Lung (tissue), 12 donors: ENCODE results near the gene HEATR9. TPM values are rescaled to one million over a fixed set of nuclear protein-coding genes. Genes with fewer than 3 reads are reported as not detected.

Experiments
- ATAC-seq: fragments of 200-7000 bp; cut with Tn5 transposase; one replicate; pipeline ENCODE4 v1.9.1; 2020; ENCODE audit warnings: moderate number of reproducible peaks; ENCODE audit not compliant: insufficient read depth, low FRiP score
- DNase-seq, 3 donors: peaks; one replicate each; pipeline ENCODE4 v3.0.0-alpha.2; 2013 to 2017
- H3K27ac ChIP-seq, 2 donors: one replicate each; pipeline ENCODE4 v1.5.1; 2013; ENCODE audit warnings: mild to moderate bottlenecking in 2 of 2, moderate library complexity in 2 of 2, control low read depth in 1 of 2, inconsistent platforms in 1 of 2, low read depth in 1 of 2, low read length in 1 of 2
- H3K27me3 ChIP-seq, 3 donors: one replicate each; pipeline ENCODE4 v1.5.1; 2013; ENCODE audit warnings: low read length in 2 of 3; ENCODE audit not compliant: control insufficient read depth in 3 of 3, insufficient read depth in 3 of 3
- H3K36me3 ChIP-seq, 4 donors: one replicate each; pipeline ENCODE4 v1.5.1; 2013; ENCODE audit warnings: low read length in 4 of 4, mild to moderate bottlenecking in 1 of 4, moderate library complexity in 1 of 4; ENCODE audit not compliant: control insufficient read depth in 4 of 4, insufficient read depth in 4 of 4
- H3K4me1 ChIP-seq, 5 donors: one replicate each; pipeline ENCODE4 v1.5.1; 2013; ENCODE audit warnings: low read length in 5 of 5, mild to moderate bottlenecking in 2 of 5, moderate library complexity in 1 of 5; ENCODE audit not compliant: control insufficient read depth in 5 of 5, insufficient read depth in 5 of 5
- H3K4me3 ChIP-seq: one replicate; pipeline ENCODE4 v1.5.1; 2013; ENCODE audit warnings: mild to moderate bottlenecking, control low read depth, moderate library complexity
- H3K9ac ChIP-seq, 2 donors: one replicate each; pipeline ENCODE4 v1.5.1; 2013; ENCODE audit warnings: low read length in 2 of 2, control low read depth in 1 of 2; ENCODE audit not compliant: insufficient read depth in 1 of 2
- H3K9me3 ChIP-seq, 4 donors: one replicate each; pipeline ENCODE4 v1.5.1; 2013; ENCODE audit warnings: low read length in 3 of 4, mild to moderate bottlenecking in 1 of 4, moderate library complexity in 1 of 4; ENCODE audit not compliant: control insufficient read depth in 4 of 4, insufficient read depth in 3 of 4
- CTCF ChIP-seq: IDR thresholded peaks from 2 replicates; pipeline ENCODE4 v1.5.1; 2012; ENCODE audit warnings: mild to moderate bottlenecking; ENCODE audit errors: control extremely low read depth, extremely low read depth
- WGBS, 2 donors: extraction: QIAGEN DNeasy Blood & Tissue Kit; methylation state at CpG; one replicate each; pipeline ENCODE4 v1.1.7; 2013; 5-methylcytosine and 5-hydroxymethylcytosine counted together
- polyA plus RNA-seq, 2 donors: library from polyadenylated mRNA; stranded (reverse); fragments of 200-250 nt; gene quantifications; one replicate each; pipeline ENCODE4 v1.2.1, GENCODE V29; 2013
- total RNA-seq, 2 donors: library from RNA; depleted of rRNA in 1 of 2; stranded (reverse); fragments of >200 nt in 1 of 2; gene quantifications; one replicate each; pipeline ENCODE4 v1.2.1, GENCODE V29; 2014 to 2021
- donor health status: control.
- donor health status: control.
- donor health status: Bipolar disorder and iron deficiency.
- donor health status: healthy.
- donor health status: DM: yes; HTN: yes; CAD: no.

HEATR9 gene
- total and polyA plus RNA-seq, 4 donors, result 0.05 to 0.17 TPM; not detected in 2

- ATAC-seq, result no peak
- TF ChIP-seq CTCF, result no peak
- WGBS, 2 donors, result 96 to 99% methylated on average over 5 of the region's 5 CpGs
Measured at GRCh38 chr17:35842239-35842638, 26.5 kb downstream of the HEATR9 start.

GRCh38 chr17:35841505-35841904, 27.2 kb downstream of the HEATR9 start:
- no peak overlapping the region for H3K9ac ChIP-seq
- no peak overlapping the region for H3K4me3 ChIP-seq
- 92 to 95% methylated on average over 4 of the region's 4 CpGs for WGBS, 2 donors
- no peak overlapping the region for H3K27ac ChIP-seq
- H3K4me1 ChIP-seq, result no peaks in the 10 kb centered on the region
- H3K27me3 ChIP-seq, result no peaks in the 10 kb centered on the region
- DNase-seq (no peak), ATAC-seq (no peak)
- no peaks in the 10 kb centered on the region for H3K9me3 ChIP-seq
- no peak for TF ChIP-seq CTCF
- peaks cover 38 to 69% (median 53%) of the 10 kb centered on the region in 4 donors for H3K36me3 ChIP-seq

More at GRCh38 chr17:35842239-35842638, 26.5 kb downstream of the HEATR9 start:
- Histone ChIP-seq H3K27ac (no peak overlapping the region), H3K4me1 (no peaks in the 10 kb centered on the region), H3K9me3 (no peaks in the 10 kb centered on the region), H3K9ac (no peak overlapping the region), H3K4me3 (no peak overlapping the region), H3K36me3 (peaks cover 38 to 72% (median 50%) of the 10 kb centered on the region in 4 donors), H3K27me3 (no peaks in the 10 kb centered on the region)
- DNase-seq, result no peak

DNA sequence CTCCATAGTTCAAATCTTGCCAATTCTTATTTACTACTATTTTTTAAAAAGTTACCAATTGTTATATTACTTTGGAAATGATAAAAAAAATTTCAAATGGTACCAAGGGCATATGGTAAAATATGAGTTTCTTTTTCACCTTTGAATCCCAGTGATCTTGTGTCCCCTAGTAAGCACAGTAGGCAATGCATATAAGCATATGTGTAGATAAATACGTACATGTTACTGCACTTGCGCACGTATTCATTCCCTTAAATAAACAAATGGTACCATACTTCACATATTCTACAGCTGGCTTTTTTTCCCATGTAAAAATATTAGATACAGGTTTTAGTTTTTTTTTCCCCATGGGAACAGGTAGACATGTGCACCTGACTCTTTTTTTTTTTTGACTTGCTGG, 27.6 kb downstream of the HEATR9 start:
- 93 to 98% methylated on average over 3 of the region's 3 CpGs for WGBS, 2 donors
- TF ChIP-seq CTCF, result no peak

GRCh38 chr17:35825206-35825605, 43.5 kb downstream of the HEATR9 start:
- DNase-seq (no peak), ATAC-seq (no peak)
- Histone ChIP-seq H3K4me3 (no peak overlapping the region), H3K36me3 (peaks cover 8 to 40% (median 21%) of the 10 kb centered on the region in 4 donors), H3K4me1 (no peaks in the 10 kb centered on the region), H3K9ac (no peak overlapping the region), H3K27ac (no peak overlapping the region), H3K27me3 (no peaks in the 10 kb centered on the region), H3K9me3 (no peaks in the 10 kb centered on the region)
- WGBS, 2 donors, result 94 to 95% methylated on average over 1 of the region's 1 CpG
- no peak for TF ChIP-seq CTCF

More for the DNA sequence above, 27.6 kb downstream of the HEATR9 start:
- H3K36me3 ChIP-seq, result peaks cover 38 to 70% (median 50%) of the 10 kb centered on the region in 4 donors
- no peak overlapping the region for H3K9ac ChIP-seq
- no peaks in the 10 kb centered on the region for H3K9me3 ChIP-seq
- no peaks in the 10 kb centered on the region for H3K27me3 ChIP-seq
- no peak overlapping the region for H3K27ac ChIP-seq
- ATAC-seq (no peak), DNase-seq (no peak)
- H3K4me1 ChIP-seq, result no peaks in the 10 kb centered on the region
- no peak overlapping the region for H3K4me3 ChIP-seq
